HL-60 (cell line): ENCODE results near the gene KRTAP10-8.

Experiments used
- DNase-seq, 2 experiments: peaks; one replicate each; pipeline ENCODE4 v3.0.0-alpha.2; 2010 to 2020; ENCODE audit warnings: low read depth in 1 of 2, low spot score in 1 of 2
- H3K27ac ChIP-seq: fragments of 250-450 bp; sonication (Bioruptor Pico); replicated peaks from 2 replicates; pipeline ENCODE4 v1.5.1; 2020; ENCODE audit warnings: mild to moderate bottlenecking, moderate library complexity
- H3K27me3 ChIP-seq: fragments of 250-450 bp; sonication (Bioruptor Pico); 2 replicates; pipeline ENCODE4 v1.5.1; 2021; ENCODE audit warnings: mild to moderate bottlenecking, moderate library complexity; ENCODE audit not compliant: insufficient read depth, poor library complexity, severe bottlenecking
- H3K4me3 ChIP-seq: replicated peaks from 2 replicates; pipeline ENCODE4 v1.5.1; 2011; ENCODE audit warnings: mild to moderate bottlenecking, control low read depth, low read length; ENCODE audit not compliant: insufficient read depth
- CTCF ChIP-seq: IDR thresholded peaks from one replicate; pipeline ENCODE4 v1.5.1; 2011; ENCODE audit warnings: low read length, control low read depth, inconsistent platforms; ENCODE audit not compliant: insufficient read depth
- GABPA ChIP-seq: IDR thresholded peaks from 2 replicates; pipeline ENCODE4 v1.6.1; 2012; ENCODE audit warnings: low read depth
- POLR2AphosphoS5 ChIP-seq: IDR thresholded peaks from 2 replicates; pipeline ENCODE4 v1.6.1; 2012; ENCODE audit warnings: low read depth
- REST ChIP-seq: IDR thresholded peaks from 2 replicates; pipeline ENCODE4 v1.6.1; 2012; ENCODE audit warnings: low read depth; ENCODE audit not compliant: insufficient replicate concordance
- SPI1 ChIP-seq: IDR thresholded peaks from 2 replicates; pipeline ENCODE4 v1.6.1; 2012; ENCODE audit warnings: low read depth, mild to moderate bottlenecking, borderline replicate concordance

KRTAP10-8 gene

GRCh38 chr21:44595524-44595923 lies 16.4 kb upstream of the KRTAP10-8 start:
- Histone ChIP-seq H3K27me3 (no peaks in the 10 kb centered on the region), H3K4me3 (no peak overlapping the region), H3K27ac (no peak overlapping the region)
- TF ChIP-seq CTCF, result no peak
- no peak for TF ChIP-seq POLR2AphosphoS5
- TF ChIP-seq SPI1, result no peak
- no peak for TF ChIP-seq REST
- no peak for TF ChIP-seq GABPA
- no peak for DNase-seq

- Histone ChIP-seq H3K27ac (no peak overlapping the region), H3K27me3 (no peaks in the 10 kb centered on the region), H3K4me3 (no peak overlapping the region)
- TF ChIP-seq POLR2AphosphoS5 (no peak), SPI1 (no peak), GABPA (no peak), CTCF (no peak), REST (no peak)
- DNase-seq, result no peak
These were observed 15.7 kb upstream of the KRTAP10-8 start for GRCh38 chr21:44596068-44596725.

- Histone ChIP-seq H3K27me3 (no peaks in the 10 kb centered on the region), H3K27ac (no peak overlapping the region), H3K4me3 (no peak overlapping the region)
- DNase-seq, result no peak
- no peak for TF ChIP-seq REST
- TF ChIP-seq GABPA, result no peak
- TF ChIP-seq SPI1, result no peak
- no peak for TF ChIP-seq CTCF
- no peak for TF ChIP-seq POLR2AphosphoS5
These were observed 13.8 kb upstream of the KRTAP10-8 start for GRCh38 chr21:44598061-44598460.
